ENCODE measurements around the gene LRIT3.

The LRIT3 gene

DNA sequence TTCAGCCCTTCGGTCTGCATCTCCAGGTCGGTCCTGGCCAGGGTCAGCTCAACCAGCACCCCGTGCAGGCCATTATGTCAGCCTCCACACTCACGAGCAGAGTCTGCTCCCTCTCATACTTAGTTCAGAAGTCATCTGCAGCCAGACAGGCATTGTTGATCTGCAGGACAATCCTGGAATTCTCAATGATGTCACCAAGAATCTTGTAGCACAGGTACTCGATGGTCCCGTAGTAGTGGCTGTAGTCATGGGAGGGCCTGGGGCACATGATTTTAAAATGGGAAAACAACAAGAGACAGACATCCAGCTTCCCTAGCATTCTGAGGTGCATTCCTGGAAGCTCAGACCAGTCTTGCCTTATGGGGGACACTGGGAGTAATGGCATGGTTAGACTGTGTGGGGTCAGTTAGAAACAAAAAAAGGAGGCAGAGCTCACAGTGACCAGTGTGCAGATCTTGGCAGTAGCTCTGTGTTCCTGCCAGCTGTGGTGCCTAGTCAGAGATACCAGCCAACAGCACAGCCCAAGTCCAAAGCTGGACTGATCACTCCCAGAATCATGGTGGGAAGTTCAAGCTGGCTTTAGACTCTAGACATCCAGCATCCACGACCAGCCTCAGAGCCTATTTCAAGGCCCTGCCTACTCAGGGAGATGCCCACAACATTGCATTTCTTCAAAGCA lies 31.9 kb downstream of the LRIT3 start:
- intact Hi-C loops (cut with DNase I): no loop called here
- no peak for DNase-seq

GRCh38 chr4:109886303-109886702 lies 38.4 kb downstream of the LRIT3 start:
- DNase-seq: no peak
- intact Hi-C loops (cut with DNase I): no loop called here

GRCh38 chr4:109887071-109887470 lies 39.2 kb downstream of the LRIT3 start:
- DNase-seq: no peak
- intact Hi-C loops (cut with DNase I): no loop called here

- intact Hi-C loops (cut with DNase I): no loop called here
- DNase-seq: no peak
Observed at GRCh38 chr4:109890076-109890475, 42.2 kb downstream of the LRIT3 start.

DNA sequence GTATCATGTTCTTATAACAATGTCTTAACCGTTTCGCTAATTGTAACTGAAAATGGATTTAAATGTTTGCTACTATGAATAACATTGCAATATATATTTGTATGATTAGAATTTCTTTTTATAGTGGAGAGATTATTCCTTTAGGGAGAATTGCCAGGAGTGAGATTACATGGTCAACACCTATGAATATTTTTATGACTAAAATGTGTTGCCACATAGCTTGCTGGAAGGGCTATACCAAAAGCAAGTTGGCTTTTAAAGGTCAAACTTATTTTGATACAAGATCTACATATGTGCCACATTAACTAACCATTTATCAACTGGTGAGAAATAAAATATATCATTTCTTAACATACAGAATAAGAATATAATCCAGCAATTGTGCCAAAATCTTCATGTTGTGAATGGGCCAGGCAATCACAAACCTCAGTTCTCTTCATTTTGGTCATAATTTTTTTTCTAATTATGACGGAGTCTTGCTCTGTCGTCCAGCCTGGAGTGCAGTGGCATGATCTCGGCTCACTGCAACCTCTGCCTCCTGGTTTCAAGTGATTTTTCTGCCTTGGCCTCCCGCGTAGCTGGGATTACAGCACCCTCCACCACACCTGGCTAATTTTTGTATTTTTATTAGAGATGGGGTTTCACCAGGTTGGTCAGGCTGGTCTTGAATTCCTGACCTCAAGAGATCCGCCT lies 54.8 kb downstream of the LRIT3 start:
- intact Hi-C loops (cut with DNase I): no loop called here
- no peak for DNase-seq

DNA sequence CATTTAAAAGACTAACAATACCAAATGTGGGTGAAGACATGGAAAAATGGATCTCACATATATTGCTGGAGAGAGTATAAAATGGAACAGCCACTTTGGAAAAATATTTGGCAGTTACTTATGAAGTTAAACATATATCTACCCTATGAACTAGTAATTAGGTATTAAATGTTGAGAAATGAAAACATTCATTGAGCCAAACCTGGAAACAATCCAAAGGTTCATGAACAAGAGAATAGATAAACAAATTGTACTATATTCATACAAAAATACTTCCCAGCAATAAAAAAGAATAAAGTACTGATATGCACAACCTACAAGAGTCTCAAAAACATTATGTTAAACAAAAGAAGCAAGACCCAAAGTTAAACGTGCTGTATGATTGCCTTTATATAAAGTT lies 60.8 kb downstream of the LRIT3 start:
- intact Hi-C loops (cut with DNase I): no loop called here
- DNase-seq: no peak

DNA sequence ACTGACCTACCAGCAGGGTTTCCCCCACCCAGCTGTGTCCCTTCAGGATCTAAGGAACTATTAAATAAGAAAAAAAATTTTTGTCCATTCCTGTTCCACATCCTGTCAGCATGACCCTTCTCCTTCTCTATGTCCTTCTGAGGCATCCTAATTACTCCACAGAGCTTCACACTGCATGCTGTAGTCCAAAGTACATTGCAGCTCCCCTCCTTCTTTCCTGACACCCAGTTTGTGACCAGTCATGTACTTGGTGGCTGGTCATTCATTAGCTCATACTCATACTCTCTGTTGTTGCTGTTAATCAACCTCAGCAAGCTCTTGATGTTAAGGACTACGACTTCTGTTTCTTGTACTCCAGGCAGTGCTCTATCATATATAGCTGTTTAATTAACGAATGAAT lies 62.3 kb downstream of the LRIT3 start:
- intact Hi-C loops (cut with DNase I): no loop called here
- DNase-seq: no peak

- peak in 12 of 42 donors; percentile 2 to 57 (median 12) for DNase-seq
Observed at GRCh38 chr4:109912706-109913595, 65.0 kb downstream of the LRIT3 start, which contains the start of gene EGF. Gene EGF, plus strand, starts transcription at chr4:109912883. Its CDS starts 453 bp downstream, at chr4:109913336.

GRCh38 chr4:109913596-109914241 lies 65.8 kb downstream of the LRIT3 start:
- intact Hi-C loops (cut with DNase I): no loop called here
- DNase-seq: no peak

More at GRCh38 chr4:109912706-109913595, 65.0 kb downstream of the LRIT3 start, which contains the start of gene EGF:
- intact Hi-C loops (cut with DNase I): no loop called here

- DNase-seq: no peak
- intact Hi-C loops (cut with DNase I): no loop called here
Observed at GRCh38 chr4:109914322-109914721, 66.4 kb downstream of the LRIT3 start.

DNA sequence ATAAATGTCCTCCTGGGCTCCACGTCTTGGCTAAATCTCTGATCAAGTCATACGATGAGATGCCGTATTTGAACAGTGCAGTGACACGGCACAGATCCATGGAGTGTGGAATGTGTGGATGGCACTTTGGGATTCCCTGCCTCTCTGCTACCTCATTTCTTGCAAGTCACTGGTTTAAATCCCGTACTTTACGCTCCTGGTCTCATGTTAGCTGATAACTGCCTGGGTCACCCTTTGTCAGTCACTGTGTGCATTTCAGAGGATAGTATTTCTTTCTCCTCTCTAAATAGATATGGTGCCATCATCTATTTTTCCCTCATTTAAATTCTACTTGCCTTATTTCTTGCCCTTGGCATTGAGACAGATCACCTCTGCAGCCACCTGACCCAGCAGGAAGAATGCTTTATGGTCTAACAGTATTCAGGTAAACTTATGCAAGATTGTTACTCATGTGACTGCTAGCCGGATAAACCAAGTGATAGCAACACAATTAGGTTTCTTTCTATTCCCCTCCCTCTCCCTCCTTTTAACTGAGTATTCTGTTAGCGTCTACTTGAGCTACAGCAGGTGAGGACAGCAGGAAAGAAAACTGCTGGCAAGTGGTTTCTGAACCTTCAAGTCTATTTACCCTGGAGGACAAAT lies 67.6 kb downstream of the LRIT3 start:
- intact Hi-C loops (cut with DNase I): no loop called here
- DNase-seq: no peak

- intact Hi-C loops (cut with DNase I): no loop called here
- no peak for DNase-seq
Observed at GRCh38 chr4:109916027-109916409, 68.1 kb downstream of the LRIT3 start.

DNA sequence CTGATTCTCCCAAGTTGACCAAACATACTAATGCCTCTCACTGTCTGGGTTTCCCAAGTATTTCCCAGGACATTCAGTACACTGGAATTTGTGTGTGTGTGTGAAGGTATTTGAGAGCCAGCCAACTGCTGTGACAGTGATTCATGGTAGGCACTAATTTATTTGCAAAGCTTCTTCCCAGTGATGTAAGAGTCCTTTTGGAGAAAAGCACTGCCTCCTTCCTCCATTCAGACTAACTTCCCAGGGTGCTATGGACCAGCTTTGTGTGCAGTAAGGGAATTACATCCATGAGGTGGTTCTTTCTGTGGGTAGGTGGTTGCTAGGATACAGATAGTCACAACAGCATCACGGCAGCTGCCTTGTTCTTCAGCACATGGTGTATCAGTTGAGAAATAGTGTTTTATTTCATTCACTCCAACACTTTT lies 73.5 kb downstream of the LRIT3 start:
- intact Hi-C loops (cut with DNase I): no loop called here
- DNase-seq: peak in 26 of 42 donors; percentile 2 to 74 (median 25)

Data from head of caudate nucleus (tissue), 42 donors.